GM19468 (cell line): Measurements from ENCODE around the gene ELAVL1.
A peak's percentile ranks its signal among the peaks of the same experiment; 100 is the strongest.
"Not testable (repeated sequence)": the region's sequence is repeated elsewhere in the genome, so short reads cannot be mapped to it uniquely, and the experiment has no call there.

Source experiments
- ATAC-seq: cut with Tn5 transposase; IDR thresholded peaks from one replicate; pipeline ENCODE4 v1.9.1; 2021; ENCODE audit warnings: mild to moderate bottlenecking, moderate library complexity, moderate number of reproducible peaks; ENCODE audit not compliant: unreplicated experiment; ENCODE audit errors: extremely low read depth

Gene ELAVL1

GRCh38 chr19:7926021-7926726 is 79.3 kb downstream of the ELAVL1 start, which contains the start of gene CTXN1:
Gene CTXN1 (minus strand): TSS chr19:7926135. CDS start chr19:7925538, 597 bp downstream.
- no peak for ATAC-seq

GRCh38 chr19:7925171-7925851 is 80.1 kb downstream of the ELAVL1 start:
- ATAC-seq = no peak

- no peak for ATAC-seq
Observed at GRCh38 chr19:7924651-7925170, 80.7 kb downstream of the ELAVL1 start.

- no peak for ATAC-seq
Observed at GRCh38 chr19:7924241-7924640, 81.2 kb downstream of the ELAVL1 start.

- ATAC-seq = no peak
Observed at GRCh38 chr19:7923295-7924191, 81.9 kb downstream of the ELAVL1 start.

GRCh38 chr19:7922836-7923195 is 82.6 kb downstream of the ELAVL1 start:
- no peak for ATAC-seq

GRCh38 chr19:7921967-7922835 is 83.2 kb downstream of the ELAVL1 start:
- ATAC-seq = no peak

- no peak for ATAC-seq
Observed at GRCh38 chr19:7921302-7921966, 84.0 kb downstream of the ELAVL1 start.

GRCh38 chr19:7920519-7921301 is 84.7 kb downstream of the ELAVL1 start:
- peak; percentile 21 for ATAC-seq

- ATAC-seq = peak; percentile 34
Observed at GRCh38 chr19:7919610-7920518, 85.6 kb downstream of the ELAVL1 start, which contains the start of gene SNAPC2. Gene SNAPC2 (plus strand): TSS chr19:7920338. CDS start chr19:7920367, 29 bp downstream.

- no peak for ATAC-seq
Observed at GRCh38 chr19:7918615-7919421, 86.6 kb downstream of the ELAVL1 start.

- not testable (repeated sequence) for ATAC-seq
Observed at GRCh38 chr19:7918062-7918614, 87.3 kb downstream of the ELAVL1 start.

- no peak for ATAC-seq
Observed at GRCh38 chr19:7917267-7918061, 88.0 kb downstream of the ELAVL1 start.

- no peak for ATAC-seq
Observed at GRCh38 chr19:7916955-7917266, 88.5 kb downstream of the ELAVL1 start.

- no peak for ATAC-seq
Observed at GRCh38 chr19:7916103-7916954, 89.1 kb downstream of the ELAVL1 start.
